Cardiac muscle cell (in vitro differentiated cells and primary cell): ENCODE results near the gene CT83. TPM values are rescaled to one million over a fixed set of nuclear protein-coding genes. Genes with fewer than 3 reads are reported as not detected.

ENCODE experiments used
- polyA plus RNA-seq: library from polyadenylated mRNA; unstranded; fragments of >200 nt; fragmentation: Nextera tagmentation; extraction: Ambion mirVana; gene quantifications from 2 replicates; pipeline ENCODE4 v1.2.1, GENCODE V29; 2016
- total RNA-seq: library from RNA; depleted of rRNA; stranded (reverse); fragments of >200 nt; gene quantifications from 2 replicates; pipeline ENCODE4 v1.2.3, GENCODE V29; 2016

CT83 gene
- total and polyA plus RNA-seq, 2 experiments from 2014 or later, result not detected

Other genes starting within 250 kb of the CT83 start
- not detected in 2 replicates for gene SLC6A14, start 26.4 kb downstream of the CT83 start, total RNA-seq
- gene SLC6A14, start 26.4 kb downstream of the CT83 start, polyA plus RNA-seq, result not detected in 2 replicates